GM12873 (cell line): Measurements from ENCODE around the gene ECHDC1.

ENCODE experiments used
- TF ChIP-seq, protein P1 (sequence below): IDR thresholded peaks from 2 replicates; pipeline ENCODE4 v1.5.1; 2012; ENCODE audit warnings: low read depth, mild to moderate bottlenecking, moderate library complexity, low read length, control low read depth; ENCODE audit not compliant: insufficient read depth; ENCODE audit errors: missing control alignments

Gene ECHDC1

DNA sequence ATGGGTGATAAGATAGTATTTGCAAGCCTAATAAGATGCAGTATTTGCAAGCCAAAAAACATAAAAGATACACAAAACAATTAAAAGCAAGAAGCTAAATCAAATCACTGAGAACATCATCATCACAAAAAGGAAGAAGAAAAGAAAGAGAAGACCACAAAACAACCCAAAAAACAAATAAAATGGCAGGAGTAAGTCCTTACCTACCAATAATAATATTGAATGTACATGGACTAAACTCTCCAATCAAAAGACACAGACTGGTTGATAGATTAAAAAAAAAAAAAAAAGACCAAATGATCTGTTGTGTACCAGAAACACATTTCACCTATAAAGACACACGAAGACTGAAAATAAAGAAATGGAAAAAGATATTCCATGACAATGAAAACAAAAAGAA lies 37.7 kb downstream of the ECHDC1 start:
- TF ChIP-seq, protein P1, sequence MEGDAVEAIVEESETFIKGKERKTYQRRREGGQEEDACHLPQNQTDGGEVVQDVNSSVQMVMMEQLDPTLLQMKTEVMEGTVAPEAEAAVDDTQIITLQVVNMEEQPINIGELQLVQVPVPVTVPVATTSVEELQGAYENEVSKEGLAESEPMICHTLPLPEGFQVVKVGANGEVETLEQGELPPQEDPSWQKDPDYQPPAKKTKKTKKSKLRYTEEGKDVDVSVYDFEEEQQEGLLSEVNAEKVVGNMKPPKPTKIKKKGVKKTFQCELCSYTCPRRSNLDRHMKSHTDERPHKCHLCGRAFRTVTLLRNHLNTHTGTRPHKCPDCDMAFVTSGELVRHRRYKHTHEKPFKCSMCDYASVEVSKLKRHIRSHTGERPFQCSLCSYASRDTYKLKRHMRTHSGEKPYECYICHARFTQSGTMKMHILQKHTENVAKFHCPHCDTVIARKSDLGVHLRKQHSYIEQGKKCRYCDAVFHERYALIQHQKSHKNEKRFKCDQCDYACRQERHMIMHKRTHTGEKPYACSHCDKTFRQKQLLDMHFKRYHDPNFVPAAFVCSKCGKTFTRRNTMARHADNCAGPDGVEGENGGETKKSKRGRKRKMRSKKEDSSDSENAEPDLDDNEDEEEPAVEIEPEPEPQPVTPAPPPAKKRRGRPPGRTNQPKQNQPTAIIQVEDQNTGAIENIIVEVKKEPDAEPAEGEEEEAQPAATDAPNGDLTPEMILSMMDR, result no peak

DNA sequence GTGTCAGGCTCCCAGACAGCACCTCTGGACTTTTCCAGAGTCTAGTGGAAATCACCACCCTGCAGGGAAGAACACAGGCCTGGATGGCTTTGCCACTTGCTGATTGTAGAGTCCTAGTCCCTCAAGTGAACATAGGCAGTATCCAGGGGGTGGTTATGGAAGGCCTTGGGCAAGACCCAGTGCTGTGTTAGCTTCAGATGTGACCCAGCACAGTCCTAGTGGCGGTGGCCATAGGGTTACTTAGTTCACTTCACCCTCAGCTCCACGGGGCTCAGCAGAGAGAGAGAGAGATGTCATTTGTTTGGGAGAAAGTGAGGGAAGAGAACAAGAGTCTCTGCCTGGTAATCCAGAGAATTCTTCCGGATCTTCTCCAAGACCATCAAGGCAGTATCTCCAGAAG lies 39.5 kb downstream of the ECHDC1 start:
- TF ChIP-seq, protein P1, result no peak

DNA sequence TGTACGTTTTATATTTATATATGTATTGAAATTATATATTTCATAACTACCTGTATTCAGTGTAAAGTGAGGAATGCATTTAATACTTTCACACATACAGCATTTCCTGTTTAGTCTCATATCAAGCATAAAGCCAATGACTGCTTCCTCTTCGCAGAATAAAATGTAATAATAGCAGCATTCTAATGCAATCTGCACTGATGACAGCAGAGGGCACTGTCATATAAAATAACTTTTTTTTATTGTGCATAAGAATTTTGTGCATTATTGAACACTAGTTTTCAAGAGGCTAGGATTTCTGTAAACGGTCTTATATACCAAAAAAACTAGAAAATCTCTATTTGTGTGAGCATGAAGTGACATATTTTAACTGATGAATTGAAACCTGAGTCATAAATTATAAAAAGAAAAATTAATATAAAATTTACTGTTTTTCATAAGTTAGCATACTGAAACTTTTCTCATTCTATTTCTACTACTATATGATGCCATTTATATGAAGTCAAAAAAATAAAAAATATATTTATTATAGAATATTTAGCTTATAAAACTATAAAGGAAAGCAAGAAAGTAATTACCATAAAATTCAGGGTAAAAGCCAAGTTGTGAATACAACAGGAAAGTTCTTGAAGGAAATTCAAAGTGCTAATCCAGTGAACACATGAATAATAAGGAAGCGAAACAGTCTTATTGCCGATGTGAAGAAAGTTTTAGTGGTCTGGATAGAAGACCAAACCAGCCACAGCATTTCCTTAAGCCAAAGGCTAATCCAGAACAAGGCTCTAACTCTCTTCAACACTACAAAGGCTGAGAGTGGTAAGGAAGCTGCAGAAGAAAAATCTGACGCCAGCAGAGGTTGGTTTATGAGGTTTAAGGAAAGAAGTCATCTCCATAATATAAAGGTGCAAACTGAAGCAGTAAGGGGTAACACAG lies 40.4 kb downstream of the ECHDC1 start:
- TF ChIP-seq, protein P1, result peak; percentile 56

DNA sequence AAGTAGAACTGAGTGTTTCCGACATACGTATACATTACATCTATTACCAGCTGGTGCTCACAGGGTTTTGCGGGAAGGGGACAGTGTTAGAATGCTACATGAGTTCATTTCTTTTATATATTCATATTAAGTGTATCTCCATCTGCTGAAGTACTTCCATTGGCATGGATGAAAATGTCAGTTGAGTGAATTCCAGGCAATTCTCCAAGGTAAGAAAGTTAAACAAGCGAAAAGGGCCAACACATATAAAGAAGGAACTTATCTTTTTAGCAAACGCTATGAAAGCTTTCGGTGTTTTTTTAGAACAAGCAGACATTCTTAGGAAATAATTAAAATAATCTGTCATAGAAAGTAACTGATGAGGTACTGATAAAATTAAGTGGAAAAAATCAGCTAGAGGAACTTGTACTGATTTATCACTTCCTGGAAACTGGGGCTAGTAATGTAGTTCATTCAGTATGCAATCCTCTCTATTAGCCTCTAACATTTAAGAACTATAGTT lies 42.2 kb downstream of the ECHDC1 start:
- TF ChIP-seq, protein P1, result no peak

DNA sequence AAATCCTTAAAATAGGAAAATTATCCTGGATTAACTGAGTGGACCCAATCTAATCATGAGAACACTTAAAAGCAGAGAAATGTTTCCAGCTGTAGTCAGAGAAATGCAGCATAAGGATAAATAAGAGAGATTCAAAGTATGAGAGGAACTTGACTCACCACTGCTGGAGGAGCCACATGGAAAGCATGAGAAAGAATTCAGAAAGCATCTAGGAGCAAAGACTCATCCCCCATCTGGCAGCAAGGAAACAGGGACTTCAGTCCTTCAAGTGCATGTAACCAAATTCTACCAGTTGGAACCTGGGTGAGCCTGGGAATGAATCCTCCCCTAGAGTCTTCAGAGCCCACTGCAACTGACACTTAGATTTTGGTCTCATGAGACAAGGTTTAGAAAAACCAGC lies 43.0 kb downstream of the ECHDC1 start:
- TF ChIP-seq, protein P1, result no peak

DNA sequence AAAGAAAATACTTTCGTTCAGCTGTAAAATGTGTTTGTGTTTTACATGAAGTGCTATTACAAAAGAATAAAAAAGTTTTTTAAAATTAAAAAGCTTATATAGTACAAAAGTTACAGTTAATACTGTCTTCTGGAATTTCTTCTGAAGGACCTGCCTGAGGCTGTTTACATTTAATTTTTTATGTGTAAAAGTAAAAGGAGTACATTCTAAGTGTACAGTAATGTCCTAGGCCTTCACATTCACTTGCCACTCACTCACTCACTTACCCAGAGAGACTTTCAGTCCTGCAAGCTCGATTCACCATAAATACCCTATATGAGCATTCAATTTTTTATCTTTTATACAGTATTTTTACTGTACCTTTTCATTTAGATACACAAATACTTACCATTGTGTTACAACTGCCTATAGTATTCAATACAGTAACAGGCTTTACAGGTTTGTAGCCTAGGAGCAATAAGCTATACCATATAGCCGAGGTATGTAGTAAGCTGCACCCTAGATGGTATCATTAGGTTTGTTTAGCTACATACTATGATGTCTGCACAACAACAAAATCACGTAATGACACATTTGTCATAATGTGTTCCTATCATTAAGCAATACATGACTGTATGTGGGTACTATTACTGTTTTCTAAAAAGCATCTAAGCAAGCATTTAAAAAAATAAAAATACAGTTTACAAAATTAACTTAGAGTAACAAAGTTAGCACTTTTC lies 43.7 kb downstream of the ECHDC1 start:
- TF ChIP-seq, protein P1, result no peak

DNA sequence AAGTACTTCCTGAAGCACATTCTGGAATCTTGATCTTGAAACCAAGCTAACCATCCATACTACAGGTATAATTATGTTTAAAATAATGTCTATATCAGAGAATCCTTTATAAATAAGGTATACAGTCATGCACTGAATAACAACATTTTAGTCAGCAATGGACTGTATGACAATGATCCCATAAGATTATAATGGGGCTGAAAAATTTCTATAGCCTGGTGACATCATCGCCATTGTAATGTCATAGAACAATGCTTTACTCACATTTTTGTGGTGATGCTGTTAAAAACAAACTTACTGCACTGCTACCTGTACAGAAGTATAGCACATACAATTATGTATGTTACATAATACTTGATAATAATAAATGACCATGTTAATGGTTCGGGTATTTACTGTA lies 44.9 kb downstream of the ECHDC1 start:
- TF ChIP-seq, protein P1, result no peak
